Mesenchymal stem cell (in vitro differentiated cells and primary cell): ENCODE results near the gene ALKAL2.
A peak's percentile ranks its signal among the peaks of the same experiment; 100 is the strongest.

Experiments used
- DNase-seq: peaks from one replicate; pipeline ENCODE4 v3.0.0-alpha.2; 2013
- H2AFZ ChIP-seq: one replicate; pipeline ENCODE4 v1.6.1; 2013; ENCODE audit warnings: low read depth, mild to moderate bottlenecking, control low read depth, inconsistent platforms, low read length, moderate library complexity
- H2AK5ac ChIP-seq: 2 replicates; pipeline ENCODE4 v1.6.1; 2013; ENCODE audit warnings: low read length, moderate library complexity, mild to moderate bottlenecking, inconsistent platforms; ENCODE audit not compliant: severe bottlenecking
- H2BK120ac ChIP-seq: one replicate; pipeline ENCODE4 v1.6.1; 2013; ENCODE audit warnings: low read depth, mild to moderate bottlenecking, inconsistent platforms, low read length, moderate library complexity
- H2BK12ac ChIP-seq, 2 experiments: one replicate each; pipeline ENCODE4 v1.6.1; 2013; ENCODE audit warnings: inconsistent platforms in 2 of 2, low read length in 2 of 2, mild to moderate bottlenecking in 2 of 2, moderate library complexity in 2 of 2, control low read depth in 1 of 2
- H2BK15ac ChIP-seq: one replicate; pipeline ENCODE4 v1.6.1; 2013; ENCODE audit warnings: mild to moderate bottlenecking, low read depth, inconsistent platforms; ENCODE audit not compliant: poor library complexity, severe bottlenecking
- H2BK5ac ChIP-seq: 2 replicates; pipeline ENCODE4 v1.6.1; 2013; ENCODE audit warnings: low read depth, mild to moderate bottlenecking, low read length, control low read depth, inconsistent platforms; ENCODE audit not compliant: poor library complexity, severe bottlenecking
- H3K14ac ChIP-seq, 2 experiments: one replicate each; pipeline ENCODE4 v1.6.1; 2013; ENCODE audit warnings: inconsistent platforms in 2 of 2, low read length in 2 of 2, control low read depth in 1 of 2, mild to moderate bottlenecking in 1 of 2, moderate library complexity in 1 of 2
- H3K18ac ChIP-seq, 2 experiments: one replicate each; pipeline ENCODE4 v1.6.1; 2013; ENCODE audit warnings: inconsistent platforms in 2 of 2, low read length in 2 of 2, control low read depth in 1 of 2, low read depth in 1 of 2, mild to moderate bottlenecking in 1 of 2
- H3K23ac ChIP-seq, 2 experiments: one replicate each; pipeline ENCODE4 v1.6.1; 2013; ENCODE audit warnings: inconsistent platforms in 2 of 2, low read length in 2 of 2, mild to moderate bottlenecking in 2 of 2, moderate library complexity in 2 of 2, control low read depth in 1 of 2
- H3K27ac ChIP-seq: 2 replicates; pipeline ENCODE4 v1.5.1; 2013; ENCODE audit warnings: mild to moderate bottlenecking, moderate library complexity, low read length, control low read depth, inconsistent platforms; ENCODE audit not compliant: poor library complexity, severe bottlenecking
- H3K27me3 ChIP-seq, 2 experiments: 2 replicates each; pipeline versions ENCODE4 v1.6.1 to v1.7.0; 2013; ENCODE audit warnings: low read length in 2 of 2, mild to moderate bottlenecking in 2 of 2, moderate library complexity in 2 of 2, control low read depth in 1 of 2, inconsistent platforms in 1 of 2; ENCODE audit not compliant: control insufficient read depth in 1 of 2, insufficient read depth in 1 of 2
- H3K36me3 ChIP-seq, 2 experiments: 2 replicates each; pipeline versions ENCODE4 v1.6.1 to v1.7.0; 2013; ENCODE audit warnings: low read length in 2 of 2, control low read depth in 1 of 2, inconsistent platforms in 1 of 2, low read depth in 1 of 2, mild to moderate bottlenecking in 1 of 2; ENCODE audit not compliant: insufficient read depth in 2 of 2, control insufficient read depth in 1 of 2
- H3K4ac ChIP-seq, 2 experiments: one replicate each; pipeline ENCODE4 v1.6.1; 2013; ENCODE audit warnings: inconsistent platforms in 2 of 2, low read length in 2 of 2, mild to moderate bottlenecking in 2 of 2, moderate library complexity in 2 of 2, control low read depth in 1 of 2, low read depth in 1 of 2
- H3K4me1 ChIP-seq: 2 replicates; pipeline ENCODE4 v1.6.1; 2013; ENCODE audit warnings: low read depth, low read length, control low read depth; ENCODE audit not compliant: control insufficient read depth, insufficient read depth
- H3K4me2 ChIP-seq: 2 replicates; pipeline ENCODE4 v1.6.1; 2013; ENCODE audit warnings: low read length, mild to moderate bottlenecking, inconsistent platforms; ENCODE audit not compliant: poor library complexity, severe bottlenecking
- H3K4me3 ChIP-seq, 2 experiments: 2 replicates each; pipeline versions ENCODE4 v1.5.1 to v1.7.0; 2013; ENCODE audit warnings: low read length in 2 of 2, mild to moderate bottlenecking in 2 of 2, control low read depth in 1 of 2, low read depth in 1 of 2; ENCODE audit not compliant: insufficient read depth in 1 of 2
- H3K79me1 ChIP-seq: replicated peaks from 2 replicates; pipeline ENCODE4 v1.6.1; 2013; ENCODE audit warnings: mild to moderate bottlenecking, control low read depth, low read length, inconsistent platforms; ENCODE audit not compliant: poor library complexity, severe bottlenecking
- H3K9ac ChIP-seq: 2 replicates; pipeline ENCODE4 v1.7.0; 2013; ENCODE audit warnings: mild to moderate bottlenecking, low read length, moderate library complexity
- H3K9me3 ChIP-seq: 2 replicates; pipeline ENCODE4 v1.7.0; 2013; ENCODE audit warnings: mild to moderate bottlenecking, low read length; ENCODE audit not compliant: control insufficient read depth
- H4K8ac ChIP-seq: one replicate; pipeline ENCODE4 v1.6.1; 2013; ENCODE audit warnings: inconsistent platforms, mild to moderate bottlenecking, low read length, moderate library complexity
- H4K91ac ChIP-seq: one replicate; pipeline ENCODE4 v1.6.1; 2013; ENCODE audit warnings: mild to moderate bottlenecking, low read length, inconsistent platforms
- WGBS: methylation state at CpG from one replicate; pipeline ENCODE4 v1.1.7; 2013; ENCODE audit warnings: mixed read lengths; 5-methylcytosine and 5-hydroxymethylcytosine counted together

Gene ALKAL2

GRCh38 chr2:290090-290722 lies 2.3 kb upstream of the ALKAL2 start:
- peak; percentile 81 for DNase-seq
- peaks cover 25% of the 10 kb centered on the region for H3K4me1 ChIP-seq
- 0% methylated on average over 9 of the region's 15 CpGs for WGBS
- H2AFZ ChIP-seq: peak overlapping the region; percentile 7
- H3K14ac ChIP-seq: no peak overlapping the region
- no peak overlapping the region for H2BK15ac ChIP-seq
- no peak overlapping the region for H3K27ac ChIP-seq
- H3K9me3 ChIP-seq: no peaks in the 10 kb centered on the region
- no peak overlapping the region for H4K8ac ChIP-seq
- H2BK120ac ChIP-seq: no peak overlapping the region
- H3K23ac ChIP-seq: no peak overlapping the region
- no peak overlapping the region for H3K18ac ChIP-seq
- H2AK5ac ChIP-seq: no peak overlapping the region
- peak overlapping the region; percentile 47 for H3K9ac ChIP-seq
- H2BK5ac ChIP-seq: no peak overlapping the region
- peaks cover 20 to 32% of the 10 kb centered on the region in 2 experiments for H3K27me3 ChIP-seq
- H3K36me3 ChIP-seq: no peaks in the 10 kb centered on the region
- no peak overlapping the region for H3K4ac ChIP-seq
- no peak overlapping the region for H4K91ac ChIP-seq
- no peak overlapping the region for H2BK12ac ChIP-seq
- peaks cover 1% of the 10 kb centered on the region for H3K79me1 ChIP-seq
- peak overlapping the region; percentile 98 for H3K4me2 ChIP-seq
- peak overlapping the region; percentile 50 to 80 for H3K4me3 ChIP-seq

- H3K27me3 ChIP-seq: peaks cover 16 to 26% of the 10 kb centered on the region in 2 experiments
- no peak overlapping the region for H3K4ac ChIP-seq
- no peak overlapping the region for H3K14ac ChIP-seq
- peak overlapping the region; percentile 47 for H3K9ac ChIP-seq
- H4K91ac ChIP-seq: no peak overlapping the region
- peak overlapping the region; percentile 50 to 80 for H3K4me3 ChIP-seq
- no peak overlapping the region for H3K18ac ChIP-seq
- peaks cover 1% of the 10 kb centered on the region for H3K79me1 ChIP-seq
- H3K4me2 ChIP-seq: peak overlapping the region; percentile 98
- H2BK5ac ChIP-seq: no peak overlapping the region
- H3K4me1 ChIP-seq: peaks cover 30% of the 10 kb centered on the region
- H3K23ac ChIP-seq: no peak overlapping the region
- no peaks in the 10 kb centered on the region for H3K9me3 ChIP-seq
- peak overlapping the region; percentile 7 for H2AFZ ChIP-seq
- no peak overlapping the region for H2AK5ac ChIP-seq
- no peak overlapping the region for H2BK120ac ChIP-seq
- no peak overlapping the region for H2BK12ac ChIP-seq
- H3K36me3 ChIP-seq: no peaks in the 10 kb centered on the region
- H4K8ac ChIP-seq: no peak overlapping the region
- H2BK15ac ChIP-seq: no peak overlapping the region
- WGBS: 2% methylated on average over 59 of the region's 60 CpGs
- H3K27ac ChIP-seq: no peak overlapping the region
- DNase-seq: peak; percentile 35
Observed at GRCh38 chr2:289362-290089, 1.6 kb upstream of the ALKAL2 start.

GRCh38 chr2:288758-289361 lies 969 bp upstream of the ALKAL2 start:
- Histone ChIP-seq H3K23ac (no peak overlapping the region), H3K79me1 (peaks cover 1% of the 10 kb centered on the region), H4K8ac (no peak overlapping the region), H3K9me3 (no peaks in the 10 kb centered on the region), H3K9ac (no peak overlapping the region), H3K4me1 (peaks cover 33% of the 10 kb centered on the region), H2BK120ac (no peak overlapping the region), H3K36me3 (no peaks in the 10 kb centered on the region), H3K27me3 (peaks cover 16 to 26% of the 10 kb centered on the region in 2 experiments), H2BK12ac (no peak overlapping the region), H2BK15ac (no peak overlapping the region), H3K4ac (no peak overlapping the region), H3K4me2 (peak overlapping the region; percentile 98), H2AFZ (no peak overlapping the region), H3K18ac (no peak overlapping the region), H4K91ac (no peak overlapping the region), H2AK5ac (no peak overlapping the region), H3K14ac (no peak overlapping the region), H3K4me3 (peak overlapping the region; percentile 27 to 80), H3K27ac (no peak overlapping the region), H2BK5ac (no peak overlapping the region)
- peak; percentile 18 for DNase-seq
- WGBS: 3% methylated on average over 16 of the region's 42 CpGs

- peaks cover 1% of the 10 kb centered on the region for H3K79me1 ChIP-seq
- peak; percentile 45 for DNase-seq
- H3K9me3 ChIP-seq: no peaks in the 10 kb centered on the region
- H3K18ac ChIP-seq: no peak overlapping the region
- H2BK5ac ChIP-seq: no peak overlapping the region
- no peak overlapping the region for H2BK12ac ChIP-seq
- H3K9ac ChIP-seq: no peak overlapping the region
- peak overlapping the region; percentile 45 to 47 for H3K4me3 ChIP-seq
- H3K4ac ChIP-seq: no peak overlapping the region
- no peak overlapping the region for H3K14ac ChIP-seq
- H3K27me3 ChIP-seq: peaks cover 16 to 26% of the 10 kb centered on the region in 2 experiments
- H3K4me2 ChIP-seq: peak overlapping the region; percentile 76
- no peak overlapping the region for H2BK120ac ChIP-seq
- H2BK15ac ChIP-seq: no peak overlapping the region
- H3K23ac ChIP-seq: no peak overlapping the region
- H4K91ac ChIP-seq: no peak overlapping the region
- H3K27ac ChIP-seq: no peak overlapping the region
- under 1% methylated on average over 24 of the region's 46 CpGs for WGBS
- peaks cover 33% of the 10 kb centered on the region for H3K4me1 ChIP-seq
- peaks cover 4 to 5% of the 10 kb centered on the region in 2 experiments for H3K36me3 ChIP-seq
- no peak overlapping the region for H2AFZ ChIP-seq
- no peak overlapping the region for H4K8ac ChIP-seq
- H2AK5ac ChIP-seq: no peak overlapping the region
Observed at GRCh38 chr2:287471-287885, 413 bp downstream of the ALKAL2 start.
